Activated T-cell treated with anti-CD3 and anti-CD28 coated beads, Interleukin-2, amount 50 U/mL, for 24 hours (primary cell): Measurements from ENCODE around the gene XDH.

Experiments
- DNase-seq: peaks from one replicate; pipeline ENCODE4 v3.0.0-alpha.2; 2020
- H3K27ac Mint-ChIP-seq: 2 replicates; pipeline ENCODE4 v1.8.0; 2020; ENCODE audit warnings: mild to moderate bottlenecking, mixed read lengths
- H3K27me3 Mint-ChIP-seq: 2 replicates; pipeline ENCODE4 v1.8.0; 2020; ENCODE audit warnings: mixed read lengths
- H3K36me3 Mint-ChIP-seq: 2 replicates; pipeline ENCODE4 v1.8.0; 2020; ENCODE audit warnings: low read depth, mixed read lengths
- H3K4me1 Mint-ChIP-seq: 2 replicates; pipeline ENCODE4 v1.8.0; 2020; ENCODE audit warnings: low read depth, mixed read lengths
- H3K4me3 Mint-ChIP-seq: 2 replicates; pipeline ENCODE4 v1.8.0; 2020; ENCODE audit warnings: mild to moderate bottlenecking, moderate library complexity, mixed read lengths
- H3K9me3 Mint-ChIP-seq: 2 replicates; pipeline ENCODE4 v1.8.0; 2020; ENCODE audit warnings: mixed read lengths

The XDH gene

GRCh38 chr2:31365834-31366505, 48.6 kb downstream of the XDH start:
- DNase-seq = no peak
- no peaks in the 10 kb centered on the region for H3K9me3 Mint-ChIP-seq
- no peak overlapping the region for H3K27ac Mint-ChIP-seq
- no peaks in the 10 kb centered on the region for H3K27me3 Mint-ChIP-seq
- H3K4me1 Mint-ChIP-seq = no peaks in the 10 kb centered on the region
- no peak overlapping the region for H3K4me3 Mint-ChIP-seq
- H3K36me3 Mint-ChIP-seq = no peaks in the 10 kb centered on the region

GRCh38 chr2:31365348-31365747, 49.2 kb downstream of the XDH start:
- Mint-ChIP-seq H3K36me3 (no peaks in the 10 kb centered on the region), H3K27me3 (peaks cover 4% of the 10 kb centered on the region), H3K9me3 (no peaks in the 10 kb centered on the region), H3K4me1 (no peaks in the 10 kb centered on the region), H3K4me3 (no peak overlapping the region), H3K27ac (no peak overlapping the region)
- DNase-seq = no peak

GRCh38 chr2:31363956-31364750, 50.4 kb downstream of the XDH start:
- H3K9me3 Mint-ChIP-seq = no peaks in the 10 kb centered on the region

GRCh38 chr2:31362581-31362980, 52.0 kb downstream of the XDH start:
- H3K9me3 Mint-ChIP-seq = no peaks in the 10 kb centered on the region
- no peaks in the 10 kb centered on the region for H3K4me1 Mint-ChIP-seq
- no peak overlapping the region for H3K4me3 Mint-ChIP-seq
- no peak overlapping the region for H3K27ac Mint-ChIP-seq
- no peak for DNase-seq
- no peaks in the 10 kb centered on the region for H3K36me3 Mint-ChIP-seq
- H3K27me3 Mint-ChIP-seq = peaks cover 16% of the 10 kb centered on the region

More at GRCh38 chr2:31363956-31364750, 50.4 kb downstream of the XDH start:
- no peaks in the 10 kb centered on the region for H3K4me1 Mint-ChIP-seq
- no peak overlapping the region for H3K4me3 Mint-ChIP-seq
- DNase-seq = no peak
- H3K36me3 Mint-ChIP-seq = no peaks in the 10 kb centered on the region
- peaks cover 9% of the 10 kb centered on the region for H3K27me3 Mint-ChIP-seq
- H3K27ac Mint-ChIP-seq = no peak overlapping the region

- Mint-ChIP-seq H3K9me3 (no peaks in the 10 kb centered on the region), H3K4me3 (no peak overlapping the region), H3K27me3 (peaks cover 42% of the 10 kb centered on the region), H3K4me1 (no peaks in the 10 kb centered on the region), H3K36me3 (no peaks in the 10 kb centered on the region), H3K27ac (no peak overlapping the region)
- DNase-seq = no peak
Observed at GRCh38 chr2:31359229-31359628, 55.3 kb downstream of the XDH start.

- no peaks in the 10 kb centered on the region for H3K9me3 Mint-ChIP-seq
Observed at GRCh38 chr2:31354837-31355236, 59.7 kb downstream of the XDH start.

GRCh38 chr2:31353179-31353578, 61.4 kb downstream of the XDH start:
- Mint-ChIP-seq H3K36me3 (no peaks in the 10 kb centered on the region), H3K27ac (no peak overlapping the region), H3K9me3 (no peaks in the 10 kb centered on the region), H3K4me1 (no peaks in the 10 kb centered on the region), H3K27me3 (peaks cover 57% of the 10 kb centered on the region), H3K4me3 (no peak overlapping the region)
- no peak for DNase-seq

More at GRCh38 chr2:31354837-31355236, 59.7 kb downstream of the XDH start:
- H3K4me3 Mint-ChIP-seq = no peak overlapping the region
- H3K36me3 Mint-ChIP-seq = no peaks in the 10 kb centered on the region
- H3K27me3 Mint-ChIP-seq = peaks cover 65% of the 10 kb centered on the region
- no peak overlapping the region for H3K27ac Mint-ChIP-seq
- no peaks in the 10 kb centered on the region for H3K4me1 Mint-ChIP-seq
- no peak for DNase-seq

- H3K27ac Mint-ChIP-seq = no peak overlapping the region
- no peak overlapping the region for H3K4me3 Mint-ChIP-seq
- no peaks in the 10 kb centered on the region for H3K4me1 Mint-ChIP-seq
- H3K36me3 Mint-ChIP-seq = no peaks in the 10 kb centered on the region
- peaks cover 31% of the 10 kb centered on the region for H3K27me3 Mint-ChIP-seq
- H3K9me3 Mint-ChIP-seq = no peaks in the 10 kb centered on the region
- DNase-seq = no peak
Observed at GRCh38 chr2:31349684-31350083, 64.9 kb downstream of the XDH start.

GRCh38 chr2:31349160-31349559, 65.4 kb downstream of the XDH start:
- H3K4me1 Mint-ChIP-seq = no peaks in the 10 kb centered on the region

GRCh38 chr2:31348618-31349017, 65.9 kb downstream of the XDH start:
- H3K36me3 Mint-ChIP-seq = no peaks in the 10 kb centered on the region
- H3K27ac Mint-ChIP-seq = no peak overlapping the region
- H3K4me3 Mint-ChIP-seq = no peak overlapping the region
- H3K4me1 Mint-ChIP-seq = no peaks in the 10 kb centered on the region
- peaks cover 22% of the 10 kb centered on the region for H3K27me3 Mint-ChIP-seq
- no peak for DNase-seq
- H3K9me3 Mint-ChIP-seq = no peaks in the 10 kb centered on the region

More at GRCh38 chr2:31349160-31349559, 65.4 kb downstream of the XDH start:
- no peak for DNase-seq
- Mint-ChIP-seq H3K4me3 (no peak overlapping the region), H3K27ac (no peak overlapping the region), H3K36me3 (no peaks in the 10 kb centered on the region), H3K9me3 (no peaks in the 10 kb centered on the region), H3K27me3 (peaks cover 27% of the 10 kb centered on the region)

GRCh38 chr2:31347750-31348149, 66.8 kb downstream of the XDH start:
- no peaks in the 10 kb centered on the region for H3K4me1 Mint-ChIP-seq
- no peak overlapping the region for H3K27ac Mint-ChIP-seq
- peaks cover 17% of the 10 kb centered on the region for H3K27me3 Mint-ChIP-seq
- H3K9me3 Mint-ChIP-seq = no peaks in the 10 kb centered on the region
- H3K36me3 Mint-ChIP-seq = no peaks in the 10 kb centered on the region
- no peak for DNase-seq
- H3K4me3 Mint-ChIP-seq = no peak overlapping the region

GRCh38 chr2:31347319-31347718, 67.2 kb downstream of the XDH start:
- no peak overlapping the region for H3K4me3 Mint-ChIP-seq
- no peak overlapping the region for H3K27ac Mint-ChIP-seq
- H3K36me3 Mint-ChIP-seq = no peaks in the 10 kb centered on the region
- H3K4me1 Mint-ChIP-seq = no peaks in the 10 kb centered on the region
- H3K9me3 Mint-ChIP-seq = no peaks in the 10 kb centered on the region
- DNase-seq = no peak
- H3K27me3 Mint-ChIP-seq = peaks cover 14% of the 10 kb centered on the region

- H3K9me3 Mint-ChIP-seq = no peaks in the 10 kb centered on the region
- no peaks in the 10 kb centered on the region for H3K36me3 Mint-ChIP-seq
- H3K4me1 Mint-ChIP-seq = no peaks in the 10 kb centered on the region
- no peaks in the 10 kb centered on the region for H3K27me3 Mint-ChIP-seq
- no peak overlapping the region for H3K4me3 Mint-ChIP-seq
- no peak for DNase-seq
- H3K27ac Mint-ChIP-seq = no peak overlapping the region
Observed at GRCh38 chr2:31344447-31344846, 70.1 kb downstream of the XDH start.

- no peak for DNase-seq
- H3K4me3 Mint-ChIP-seq = no peak overlapping the region
- no peak overlapping the region for H3K27ac Mint-ChIP-seq
- no peaks in the 10 kb centered on the region for H3K36me3 Mint-ChIP-seq
- no peaks in the 10 kb centered on the region for H3K4me1 Mint-ChIP-seq
- no peaks in the 10 kb centered on the region for H3K27me3 Mint-ChIP-seq
- no peaks in the 10 kb centered on the region for H3K9me3 Mint-ChIP-seq
Observed at GRCh38 chr2:31341351-31341750, 73.2 kb downstream of the XDH start.

- no peak overlapping the region for H3K27ac Mint-ChIP-seq
- DNase-seq = no peak
- H3K4me3 Mint-ChIP-seq = no peak overlapping the region
- H3K9me3 Mint-ChIP-seq = no peaks in the 10 kb centered on the region
- H3K4me1 Mint-ChIP-seq = no peaks in the 10 kb centered on the region
- no peaks in the 10 kb centered on the region for H3K36me3 Mint-ChIP-seq
- no peaks in the 10 kb centered on the region for H3K27me3 Mint-ChIP-seq
Observed at GRCh38 chr2:31339696-31340095, 74.8 kb downstream of the XDH start.
